GM23338 (cell line): ENCODE measurements around the gene FN3K. TPM values are rescaled to one million over a fixed set of nuclear protein-coding genes. Genes with fewer than 3 reads are reported as not detected.

Experiments used
- ATAC-seq: fragments of 200-7000 bp; cut with Tn5 transposase; 3 replicates; pipeline ENCODE4 v1.9.1; 2020
- DNase-seq: peaks from one replicate; pipeline ENCODE4 v3.0.0-alpha.2; 2015; ENCODE audit warnings: low spot score
- H2AFZ ChIP-seq: fragments of 200-600 bp; sonication (generic); 2 replicates; pipeline ENCODE4 v1.8.0; 2016; ENCODE audit warnings: antibody characterized with exemption, mild to moderate bottlenecking, moderate library complexity
- H3F3A ChIP-seq: fragments of 200-600 bp; sonication (generic); replicated peaks from 2 replicates; pipeline ENCODE4 v1.8.0; 2017; ENCODE audit warnings: antibody characterized with exemption, mixed run types, low read depth
- H3K27ac ChIP-seq: fragments of 200-600 bp; sonication (generic); 2 replicates; pipeline ENCODE4 v1.6.1; 2016; ENCODE audit warnings: low read depth
- H3K27me3 ChIP-seq: fragments of 200-600 bp; sonication (generic); 2 replicates; pipeline ENCODE4 v1.8.0; 2016; ENCODE audit warnings: mild to moderate bottlenecking, mixed run types, moderate library complexity; ENCODE audit not compliant: insufficient read depth
- H3K36me3 ChIP-seq: fragments of 200-600 bp; sonication (generic); 2 replicates; pipeline ENCODE4 v1.8.0; 2016; ENCODE audit warnings: mild to moderate bottlenecking; ENCODE audit not compliant: insufficient read depth
- H3K4me1 ChIP-seq: fragments of 200-600 bp; sonication (generic); 2 replicates; pipeline ENCODE4 v1.8.0; 2016; ENCODE audit warnings: mild to moderate bottlenecking, moderate library complexity; ENCODE audit not compliant: insufficient read depth
- H3K4me2 ChIP-seq: fragments of 200-600 bp; sonication (generic); 2 replicates; pipeline ENCODE4 v1.7.1; 2017; ENCODE audit warnings: mixed run types
- H3K4me3 ChIP-seq: fragments of 200-600 bp; sonication (generic); 2 replicates; pipeline ENCODE4 v1.6.1; 2016; ENCODE audit warnings: mixed run types
- H3K79me2 ChIP-seq: fragments of 200-600 bp; sonication (generic); replicated peaks from 2 replicates; pipeline ENCODE4 v1.8.0; 2017; ENCODE audit warnings: mild to moderate bottlenecking; ENCODE audit not compliant: insufficient read depth
- H3K9me2 ChIP-seq: fragments of 200-600 bp; sonication (generic); 2 replicates; pipeline ENCODE4 v1.8.0; 2017; ENCODE audit not compliant: insufficient read depth
- H4K20me1 ChIP-seq: fragments of 200-600 bp; sonication (generic); replicated peaks from 2 replicates; pipeline ENCODE4 v1.8.0; 2017; ENCODE audit warnings: mild to moderate bottlenecking; ENCODE audit not compliant: insufficient read depth
- H3K27ac Mint-ChIP-seq: 2 replicates; pipeline ENCODE4 v1.8.0; 2020; ENCODE audit warnings: inconsistent platforms, mild to moderate bottlenecking, moderate library complexity, mixed read lengths
- H3K27me3 Mint-ChIP-seq: 3 replicates; pipeline ENCODE4 v1.8.0; 2022; ENCODE audit warnings: low read depth, mild to moderate bottlenecking, moderate library complexity, mixed read lengths, inconsistent platforms; ENCODE audit not compliant: insufficient read depth, poor library complexity
- H3K36me3 Mint-ChIP-seq: 3 replicates; pipeline ENCODE4 v1.8.0; 2021; ENCODE audit warnings: low read depth, mild to moderate bottlenecking, inconsistent platforms, moderate library complexity, mixed read lengths
- H3K4me1 Mint-ChIP-seq: 3 replicates; pipeline ENCODE4 v1.8.0; 2020; ENCODE audit warnings: mild to moderate bottlenecking, inconsistent platforms, mixed read lengths
- H3K4me3 Mint-ChIP-seq: 3 replicates; pipeline ENCODE4 v1.8.0; 2021; ENCODE audit warnings: moderate library complexity, mild to moderate bottlenecking, inconsistent platforms, mixed read lengths
- H3K9me3 Mint-ChIP-seq: 3 replicates; pipeline ENCODE4 v1.8.0; 2020; ENCODE audit warnings: moderate library complexity, mild to moderate bottlenecking, inconsistent platforms, mixed read lengths
- CREB1 ChIP-seq: fragments of 250-450 bp; sonication (Bioruptor Pico); IDR thresholded peaks from 2 replicates; pipeline ENCODE4 v1.5.0; 2020; ENCODE audit warnings: low read depth, mild to moderate bottlenecking, moderate library complexity
- CTCF ChIP-seq, 2 experiments: fragments of 200-600 bp in 1 of 2; sonication (generic) in 1 of 2; conservative IDR thresholded peaks; 2 replicates each; pipeline versions ENCODE4 v1.5.1 to v1.6.1; 2016 to 2017; ENCODE audit warnings: antibody characterized with exemption in 2 of 2, low read depth in 2 of 2, mild to moderate bottlenecking in 2 of 2, moderate library complexity in 1 of 2
- EZH2 ChIP-seq: fragments of 200-600 bp; sonication (generic); IDR thresholded peaks from one replicate; pipeline ENCODE4 v1.8.0; 2017; ENCODE audit warnings: antibody characterized with exemption, mild to moderate bottlenecking, low read depth; ENCODE audit not compliant: unreplicated experiment
- EZH2phosphoT487 ChIP-seq: fragments of 200-600 bp; sonication (generic); IDR thresholded peaks from one replicate; pipeline ENCODE4 v1.8.1; 2018; ENCODE audit warnings: antibody characterized with exemption; ENCODE audit not compliant: unreplicated experiment
- NANOG ChIP-seq: IDR thresholded peaks from 2 replicates; pipeline ENCODE4 v1.6.1; 2016; ENCODE audit warnings: antibody characterized with exemption, borderline replicate concordance
- POLR2AphosphoS5 ChIP-seq: IDR thresholded peaks from 2 replicates; pipeline ENCODE4 v1.6.1; 2016; ENCODE audit warnings: antibody characterized with exemption, low read depth
- REST ChIP-seq: IDR thresholded peaks from one replicate; pipeline ENCODE4 v1.6.1; 2018; ENCODE audit warnings: antibody characterized with exemption; ENCODE audit not compliant: unreplicated experiment
- STAT1 ChIP-seq: IDR thresholded peaks from one replicate; pipeline ENCODE4 v1.6.1; 2016; ENCODE audit warnings: antibody characterized with exemption; ENCODE audit not compliant: unreplicated experiment
- ZNF462 ChIP-seq: fragments of 250-450 bp; sonication (Bioruptor Pico); IDR thresholded peaks from 2 replicates; pipeline ENCODE4 v1.5.0; 2020; ENCODE audit warnings: mild to moderate bottlenecking, moderate library complexity
- polyA plus RNA-seq: library from polyadenylated mRNA; unstranded; fragments of >200 nt; fragmentation: Nextera tagmentation; extraction: Ambion mirVana; gene quantifications from 2 replicates; pipeline ENCODE4 v1.2.1, GENCODE V29; 2016
- total RNA-seq: library from RNA; depleted of rRNA; stranded (reverse); fragments of >200 nt; shearing (Covaris generic); gene quantifications from 2 replicates; pipeline ENCODE4 v1.2.3, GENCODE V29; 2014

The FN3K gene
- total and polyA plus RNA-seq, 2 experiments from 2014 or later, result 5.3 to 12.9 TPM

GRCh38 chr17:82702231-82702927 is 33.0 kb upstream of the FN3K start (continued):
- no peak for TF ChIP-seq EZH2phosphoT487
- TF ChIP-seq REST, result no peak
- no peak for TF ChIP-seq CTCF (conservative IDR thresholded peaks at IDR 0.05; ENCODE audit: low read depth in 2 of 2)
- no peak for TF ChIP-seq CREB1 (CRISPR knock-in tag)
- no peak for TF ChIP-seq NANOG

GRCh38 chr17:82703036-82703745 is 32.2 kb upstream of the FN3K start:
- Histone ChIP-seq H3K4me2 (no peak overlapping the region), H4K20me1 (no peaks in the 10 kb centered on the region), H3K79me2 (no peaks in the 10 kb centered on the region), H3K27me3 (peaks cover 7% of the 10 kb centered on the region; the same call in 1 of the 2 replicates), H3F3A (0 out of 2 replicates have a peak, but pooled peaks cover 6% of the 10 kb centered on the region), H3K36me3 (no peaks in the 10 kb centered on the region), H3K4me1 (no peaks in the 10 kb centered on the region), H3K27ac (no peak overlapping the region), H3K9me2 (no peaks in the 10 kb centered on the region), H2AFZ (no peak overlapping the region), H3K4me3 (no peak overlapping the region)
- Mint-ChIP-seq H3K36me3 (no peaks in the 10 kb centered on the region; the same call in 2 of the 3 replicates), H3K27ac (no peak overlapping the region), H3K9me3 (no peaks in the 10 kb centered on the region), H3K4me1 (no peaks in the 10 kb centered on the region), H3K27me3 (peaks cover 10% of the 10 kb centered on the region), H3K4me3 (no peak overlapping the region)
- no peak for ATAC-seq
- DNase-seq, result no peak
- TF ChIP-seq POLR2AphosphoS5, result no peak
- no peak for TF ChIP-seq EZH2
- no peak for TF ChIP-seq STAT1
- no peak for TF ChIP-seq ZNF462
